Spleen (tissue), 11 donors: Measurements from ENCODE around the gene ZC3H7A. TPM values are rescaled to one million over a fixed set of nuclear protein-coding genes. Genes with fewer than 3 reads are reported as not detected.

Experiments used
- DNase-seq: peaks from one replicate; pipeline ENCODE4 v3.0.0-alpha.2; 2020
- H3K27ac ChIP-seq, 8 donors: fragments of 200-600 bp; sonication (generic) in 7 of 8; 1 replicate in 4 of 8; 2 replicates in 4 of 8; pipeline versions ENCODE4 v1.5.0 to v1.8.0; 2016 to 2021; ENCODE audit warnings: inconsistent platforms in 4 of 8, mild to moderate bottlenecking in 4 of 8, moderate library complexity in 1 of 8
- H3K27me3 ChIP-seq, 7 donors: fragments of 200-600 bp; sonication (generic) in 6 of 7; replicated peaks in 1 of 7; 1 replicate in 4 of 7; 2 replicates in 3 of 7; pipeline versions ENCODE4 v1.5.0 to v1.8.0; 2016 to 2021; ENCODE audit warnings: inconsistent platforms in 3 of 7, mild to moderate bottlenecking in 1 of 7
- H3K36me3 ChIP-seq, 6 donors: fragments of 200-600 bp; sonication (generic) in 5 of 6; 1 replicate in 4 of 6; 2 replicates in 2 of 6; pipeline versions ENCODE4 v1.5.0 to v1.8.0; 2016 to 2021; ENCODE audit warnings: inconsistent platforms in 2 of 6
- H3K4me1 ChIP-seq, 6 donors: fragments of 200-600 bp; sonication (generic) in 5 of 6; 1 replicate in 3 of 6; 2 replicates in 3 of 6; pipeline versions ENCODE4 v1.5.0 to v1.8.0; 2016 to 2021; ENCODE audit warnings: inconsistent platforms in 3 of 6
- H3K4me3 ChIP-seq, 8 donors: fragments of 200-600 bp; sonication (generic) in 7 of 8; 1 replicate in 4 of 8; 2 replicates in 4 of 8; pipeline versions ENCODE4 v1.5.0 to v1.8.0; 2016 to 2021; ENCODE audit warnings: inconsistent platforms in 4 of 8, mild to moderate bottlenecking in 4 of 8, moderate library complexity in 2 of 8
- H3K9me3 ChIP-seq, 8 donors: fragments of 200-600 bp; sonication (generic) in 7 of 8; 1 replicate in 4 of 8; 2 replicates in 4 of 8; pipeline versions ENCODE4 v1.5.0 to v1.8.0; 2016 to 2021; ENCODE audit warnings: inconsistent platforms in 4 of 8
- CTCF ChIP-seq, 11 experiments: fragments of 200-600 bp in 7 of 11; fragments of 450-650 bp in 4 of 11; sonication (generic) in 4 of 11; IDR thresholded peaks in 8 of 11; conservative IDR thresholded peaks in 3 of 11; 1 replicate in 7 of 11; 2 replicates in 4 of 11; pipeline versions ENCODE4 v1.4.0 to v1.8.0; 2016 to 2021; ENCODE audit warnings: antibody characterized with exemption in 11 of 11, inconsistent platforms in 4 of 11, mild to moderate bottlenecking in 1 of 11
- POLR2A ChIP-seq, 3 donors: fragments of 450-650 bp; IDR thresholded peaks; one replicate each; pipeline ENCODE4 v1.5.1; 2017; ENCODE audit warnings: antibody characterized with exemption in 3 of 3, mild to moderate bottlenecking in 1 of 3
- POLR2AphosphoS5 ChIP-seq, 3 donors: sonication (generic); formaldehyde crosslinking; IDR thresholded peaks; one replicate each; pipeline ENCODE4 v1.5.1; 2017; ENCODE audit warnings: antibody characterized with exemption in 3 of 3
- WGBS, 5 donors: extraction: QIAGEN DNeasy Blood & Tissue Kit in 3 of 5; methylation state at CpG; one replicate each; pipeline versions ENCODE4 v1.1.5 to v1.1.7; 2013 to 2018; 5-methylcytosine and 5-hydroxymethylcytosine counted together
- intact Hi-C: fragments of 100-400 bp; cut with DNase I; formaldehyde crosslinking; loops from one replicate; pipeline ENCODE4 v1.15.0; 2023; ENCODE audit warnings: low total_unique reads
- polyA plus RNA-seq, 3 donors: library from polyadenylated mRNA; stranded (reverse); fragments of 200-250 nt; gene quantifications; one replicate each; pipeline ENCODE4 v1.2.1, GENCODE V29; 2013
- total RNA-seq, 7 donors: library from RNA; depleted of rRNA in 3 of 7; stranded (reverse); fragments of >200 nt in 3 of 7; fragmentation: NEBNext Ultra II Directional in 4 of 7; extraction: Animal tissue kit (Norgen Biotek cat#: 25700) in 4 of 7; gene quantifications; one replicate each; pipeline versions ENCODE4 v1.1.0 to v1.2.1, GENCODE V29; 2016 to 2021
- donor health status: healthy with polysubstance abuse.
- donor health status: DM: no; HTN: no; CAD: no; lungs with moderate emphysema.
- donor health status: DM: no; HTN: no; CAD: no.
- donor health status: Bipolar disorder and iron deficiency.
- donor health status: healthy.
- donor health status: DM: no; HTN: no; CAD: no.
- donor health status: DM: yes; HTN: yes; CAD: no.

Gene ZC3H7A
- total and polyA plus RNA-seq, 10 donors, result 28.7 to 118 (median 80.9) TPM

- no peak overlapping the region for H3K4me3 ChIP-seq
- H3K27me3 ChIP-seq, result no peaks in the 10 kb centered on the region
- H3K36me3 ChIP-seq, result peaks cover 0 to 85% (median 17%) of the 10 kb centered on the region in 6 donors
- H3K27ac ChIP-seq, result no peak overlapping the region
- intact Hi-C loops, result loop anchor here (5.0 to 10.0 kb wide), 3 partner anchors 180 to 747 kb away; no protein-coding TSS in a partner anchor
- peaks cover 0 to 41% (median 13%) of the 10 kb centered on the region in 6 donors for H3K4me1 ChIP-seq
- no peak for DNase-seq
- no peak for TF ChIP-seq POLR2AphosphoS5 (IDR thresholded peaks at IDR 0.05)
- no peak for TF ChIP-seq POLR2A (IDR thresholded peaks at IDR 0.05)
- no peak for TF ChIP-seq CTCF (IDR thresholded peaks at IDR 0.05 in 8 of 11, conservative IDR thresholded peaks at IDR 0.05 in 3 of 11)
- no peaks in the 10 kb centered on the region for H3K9me3 ChIP-seq
- WGBS, 5 donors, result 94 to 97% (median 95%) methylated on average over 3 of the region's 3 CpGs
These were observed 84.9 kb downstream of the ZC3H7A start for GRCh38 chr16:11712122-11712521.

GRCh38 chr16:11711662-11712061 lies 85.4 kb downstream of the ZC3H7A start:
- no peak overlapping the region for H3K27ac ChIP-seq
- H3K9me3 ChIP-seq, result no peaks in the 10 kb centered on the region
- intact Hi-C loops, result loop anchor here (5.0 to 10.0 kb wide), 3 partner anchors 179 to 747 kb away; no protein-coding TSS in a partner anchor
- WGBS, 5 donors, result 93 to 99% (median 94%) methylated on average over 4 of the region's 4 CpGs
- peaks cover 0 to 87% (median 17%) of the 10 kb centered on the region in 6 donors for H3K36me3 ChIP-seq
- no peak for TF ChIP-seq CTCF (IDR thresholded peaks at IDR 0.05 in 8 of 11, conservative IDR thresholded peaks at IDR 0.05 in 3 of 11)
- no peak for TF ChIP-seq POLR2AphosphoS5 (IDR thresholded peaks at IDR 0.05)
- TF ChIP-seq POLR2A (IDR thresholded peaks at IDR 0.05), result no peak
- DNase-seq, result no peak
- peaks cover 0 to 41% (median 13%) of the 10 kb centered on the region in 6 donors for H3K4me1 ChIP-seq
- H3K4me3 ChIP-seq, result no peak overlapping the region
- H3K27me3 ChIP-seq, result no peaks in the 10 kb centered on the region

- H3K4me3 ChIP-seq, result no peak overlapping the region
- H3K27me3 ChIP-seq, result no peaks in the 10 kb centered on the region
- H3K27ac ChIP-seq, result no peak overlapping the region
- intact Hi-C loops, result no loop called here
- no peaks in the 10 kb centered on the region for H3K9me3 ChIP-seq
- DNase-seq, result no peak
- peaks cover 0 to 47% (median 6%) of the 10 kb centered on the region in 6 donors for H3K4me1 ChIP-seq
- no peak for TF ChIP-seq POLR2AphosphoS5 (IDR thresholded peaks at IDR 0.05)
- no peak for TF ChIP-seq CTCF (IDR thresholded peaks at IDR 0.05 in 8 of 11, conservative IDR thresholded peaks at IDR 0.05 in 3 of 11)
- no peak for TF ChIP-seq POLR2A (IDR thresholded peaks at IDR 0.05)
- WGBS, 5 donors, result 91 to 100% (median 95%) methylated on average over 1 of the region's 1 CpG
- peaks cover 0 to 82% (median 22%) of the 10 kb centered on the region in 6 donors for H3K36me3 ChIP-seq
These were observed 88.6 kb downstream of the ZC3H7A start for GRCh38 chr16:11708421-11708820.

- H3K36me3 ChIP-seq, result peaks cover 0 to 81% (median 22%) of the 10 kb centered on the region in 6 donors
- H3K9me3 ChIP-seq, result no peaks in the 10 kb centered on the region
- no peak overlapping the region for H3K27ac ChIP-seq
- intact Hi-C loops, result no loop called here
- peaks cover 0 to 47% (median 6%) of the 10 kb centered on the region in 6 donors for H3K4me1 ChIP-seq
- no peaks in the 10 kb centered on the region for H3K27me3 ChIP-seq
- TF ChIP-seq POLR2AphosphoS5 (IDR thresholded peaks at IDR 0.05), result no peak
- TF ChIP-seq POLR2A (IDR thresholded peaks at IDR 0.05), result no peak
- TF ChIP-seq CTCF (IDR thresholded peaks at IDR 0.05 in 8 of 11, conservative IDR thresholded peaks at IDR 0.05 in 3 of 11), result no peak
- DNase-seq, result no peak
- no peak overlapping the region for H3K4me3 ChIP-seq
- 91 to 98% (median 95%) methylated on average over 4 of the region's 4 CpGs for WGBS, 5 donors
These were observed 89.3 kb downstream of the ZC3H7A start for GRCh38 chr16:11707679-11708197.
